ENCODE data around the gene TRIM64C.
"Not testable (repeated sequence)": the region's sequence is repeated elsewhere in the genome, so short reads cannot be mapped to it uniquely, and the experiment has no call there.

Gene TRIM64C

GRCh38 chr11:49059012-49059411, at the start of gene TRIM64C:
TSS of gene TRIM64C (minus strand) at chr11:49059112. CDS start at chr11:49059112, 0 bp downstream.
- not testable (repeated sequence) for DNase-seq (ENCODE audit: low read depth)

- not testable (repeated sequence) for DNase-seq (ENCODE audit: low read depth)
These were observed 43.4 kb upstream of the TRIM64C start for GRCh38 chr11:49102356-49102755.

- DNase-seq (ENCODE audit: low read depth) = not testable (repeated sequence)
These were observed 11.0 kb upstream of the TRIM64C start for GRCh38 chr11:49069897-49070296.

- not testable (repeated sequence) for DNase-seq (ENCODE audit: low read depth)
These were observed 9.1 kb downstream of the TRIM64C start for GRCh38 chr11:49049821-49050220.

GRCh38 chr11:49048229-49048628, 10.7 kb downstream of the TRIM64C start:
- not testable (repeated sequence) for DNase-seq (ENCODE audit: low read depth)

- DNase-seq (ENCODE audit: low read depth) = not testable (repeated sequence)
These were observed 30.4 kb downstream of the TRIM64C start, which contains the start of gene TRIM49B for GRCh38 chr11:49028523-49028922. TSS of gene TRIM49B (plus strand) at chr11:49028823. CDS start at chr11:49031600, 2,777 bp downstream.
